ENCODE measurements around the gene CYP4F12. TPM values are rescaled to one million over a fixed set of nuclear protein-coding genes. Genes with fewer than 3 reads are reported as not detected.
"Not testable (repeated sequence)": the region's sequence is repeated elsewhere in the genome, so short reads cannot be mapped to it uniquely, and the experiment has no call there.

CYP4F12 gene
- total RNA-seq, 1 donor from 2014 or later, result not detected

DNA sequence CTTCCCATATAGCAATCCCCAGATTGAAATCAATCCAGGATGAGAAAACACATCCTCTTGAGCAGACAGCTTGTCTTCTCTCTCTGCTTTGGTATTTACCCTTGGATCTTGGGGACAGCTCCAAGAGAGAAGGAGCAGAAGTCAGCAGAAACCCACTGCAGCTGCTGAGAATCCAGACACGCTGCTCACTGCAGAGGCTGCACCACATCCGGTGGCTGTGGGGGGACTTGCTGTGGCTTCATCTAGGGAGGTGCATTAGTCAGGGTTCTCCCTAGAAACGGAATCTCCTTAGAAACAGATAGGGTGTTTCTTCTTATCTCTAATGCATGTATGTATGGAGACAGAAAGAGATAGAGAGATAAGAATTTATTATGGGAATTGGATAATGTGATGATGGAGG lies 2.7 kb downstream of the CYP4F12 start:
- no peak for DNase-seq (ENCODE audit: low read depth, low spot score)
- H3K27ac Mint-ChIP-seq (ENCODE audit: unreplicated experiment), result no peak overlapping the region
- H3K36me3 Mint-ChIP-seq (ENCODE audit: low read depth), result peaks cover 5% of the 10 kb centered on the region
- TF ChIP-seq, protein P1, sequence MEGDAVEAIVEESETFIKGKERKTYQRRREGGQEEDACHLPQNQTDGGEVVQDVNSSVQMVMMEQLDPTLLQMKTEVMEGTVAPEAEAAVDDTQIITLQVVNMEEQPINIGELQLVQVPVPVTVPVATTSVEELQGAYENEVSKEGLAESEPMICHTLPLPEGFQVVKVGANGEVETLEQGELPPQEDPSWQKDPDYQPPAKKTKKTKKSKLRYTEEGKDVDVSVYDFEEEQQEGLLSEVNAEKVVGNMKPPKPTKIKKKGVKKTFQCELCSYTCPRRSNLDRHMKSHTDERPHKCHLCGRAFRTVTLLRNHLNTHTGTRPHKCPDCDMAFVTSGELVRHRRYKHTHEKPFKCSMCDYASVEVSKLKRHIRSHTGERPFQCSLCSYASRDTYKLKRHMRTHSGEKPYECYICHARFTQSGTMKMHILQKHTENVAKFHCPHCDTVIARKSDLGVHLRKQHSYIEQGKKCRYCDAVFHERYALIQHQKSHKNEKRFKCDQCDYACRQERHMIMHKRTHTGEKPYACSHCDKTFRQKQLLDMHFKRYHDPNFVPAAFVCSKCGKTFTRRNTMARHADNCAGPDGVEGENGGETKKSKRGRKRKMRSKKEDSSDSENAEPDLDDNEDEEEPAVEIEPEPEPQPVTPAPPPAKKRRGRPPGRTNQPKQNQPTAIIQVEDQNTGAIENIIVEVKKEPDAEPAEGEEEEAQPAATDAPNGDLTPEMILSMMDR (conservative IDR thresholded peaks at IDR 0.05), result no peak
- H3K27me3 Mint-ChIP-seq (ENCODE audit: low read depth), result no peaks in the 10 kb centered on the region
- peaks cover 20% of the 10 kb centered on the region for H3K9me3 Mint-ChIP-seq
- no peak overlapping the region for H3K4me3 Mint-ChIP-seq
- H3K4me1 Mint-ChIP-seq, result no peaks in the 10 kb centered on the region

- DNase-seq (ENCODE audit: low read depth, low spot score), result no peak
- Mint-ChIP-seq H3K27ac (ENCODE audit: unreplicated experiment) (no peak overlapping the region), H3K27me3 (ENCODE audit: low read depth) (no peaks in the 10 kb centered on the region), H3K4me3 (no peak overlapping the region), H3K9me3 (peaks cover 32% of the 10 kb centered on the region), H3K4me1 (no peaks in the 10 kb centered on the region), H3K36me3 (ENCODE audit: low read depth) (peaks cover 6% of the 10 kb centered on the region)
- TF ChIP-seq, protein P1 (conservative IDR thresholded peaks at IDR 0.05), result no peak
Measured at GRCh38 chr19:15679089-15679488, 6.2 kb downstream of the CYP4F12 start.

- not testable (repeated sequence) for H3K36me3 Mint-ChIP-seq (ENCODE audit: low read depth); H3K27ac Mint-ChIP-seq (ENCODE audit: unreplicated experiment); H3K4me3 Mint-ChIP-seq; H3K27me3 Mint-ChIP-seq (ENCODE audit: low read depth); DNase-seq (ENCODE audit: low read depth, low spot score); H3K4me1 Mint-ChIP-seq
- H3K9me3 Mint-ChIP-seq, result peaks cover 31% of the 10 kb centered on the region
Measured at GRCh38 chr19:15679865-15680264, 7.0 kb downstream of the CYP4F12 start.

GRCh38 chr19:15680478-15681322 lies 7.8 kb downstream of the CYP4F12 start:
- Mint-ChIP-seq H3K9me3 (peaks cover 35% of the 10 kb centered on the region), H3K36me3 (ENCODE audit: low read depth) (peaks cover 6% of the 10 kb centered on the region), H3K27me3 (ENCODE audit: low read depth) (no peaks in the 10 kb centered on the region), H3K4me1 (no peaks in the 10 kb centered on the region), H3K4me3 (no peak overlapping the region), H3K27ac (ENCODE audit: unreplicated experiment) (no peak overlapping the region)
- TF ChIP-seq, protein P1 (conservative IDR thresholded peaks at IDR 0.05), result no peak
- DNase-seq (ENCODE audit: low read depth, low spot score), result no peak

DNA sequence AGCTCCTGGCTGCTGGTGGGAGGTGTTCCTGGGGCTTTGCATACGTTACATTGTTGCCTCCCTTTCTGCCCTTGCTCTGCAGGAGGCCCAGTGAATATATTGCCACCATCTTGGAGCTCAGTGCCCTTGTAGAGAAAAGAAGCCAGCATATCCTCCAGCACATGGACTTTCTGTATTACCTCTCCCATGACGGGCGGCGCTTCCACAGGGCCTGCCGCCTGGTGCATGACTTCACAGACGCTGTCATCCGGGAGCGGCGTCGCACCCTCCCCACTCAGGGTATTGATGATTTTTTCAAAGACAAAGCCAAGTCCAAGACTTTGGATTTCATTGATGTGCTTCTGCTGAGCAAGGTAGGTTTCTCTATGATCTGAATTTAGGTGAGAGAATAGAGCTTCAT lies 10.5 kb downstream of the CYP4F12 start:
- no peak overlapping the region for H3K4me3 Mint-ChIP-seq
- TF ChIP-seq, protein P1 (conservative IDR thresholded peaks at IDR 0.05), result no peak
- H3K9me3 Mint-ChIP-seq, result peaks cover 41% of the 10 kb centered on the region
- no peak overlapping the region for H3K27ac Mint-ChIP-seq (ENCODE audit: unreplicated experiment)
- DNase-seq (ENCODE audit: low read depth, low spot score), result no peak
- H3K4me1 Mint-ChIP-seq, result no peaks in the 10 kb centered on the region
- H3K27me3 Mint-ChIP-seq (ENCODE audit: low read depth), result no peaks in the 10 kb centered on the region
- H3K36me3 Mint-ChIP-seq (ENCODE audit: low read depth), result peaks cover 4% of the 10 kb centered on the region

DNA sequence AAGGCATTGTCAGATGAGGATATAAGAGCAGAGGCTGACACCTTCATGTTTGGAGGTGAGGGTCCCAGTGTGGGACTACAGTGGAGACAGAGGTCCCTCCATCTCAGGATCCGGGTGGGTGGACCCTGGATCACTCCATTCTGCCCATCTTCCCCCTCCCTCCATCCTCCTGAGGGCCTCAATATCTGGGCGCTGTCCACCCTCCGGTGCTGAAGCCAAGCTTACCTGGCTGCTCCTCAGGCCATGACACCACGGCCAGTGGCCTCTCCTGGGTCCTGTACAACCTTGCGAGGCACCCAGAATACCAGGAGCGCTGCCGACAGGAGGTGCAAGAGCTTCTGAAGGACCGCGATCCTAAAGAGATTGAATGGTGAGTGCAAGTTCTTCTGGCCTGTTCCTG lies 11.9 kb downstream of the CYP4F12 start:
- Mint-ChIP-seq H3K27me3 (ENCODE audit: low read depth) (no peaks in the 10 kb centered on the region), H3K36me3 (ENCODE audit: low read depth) (peaks cover 4% of the 10 kb centered on the region), H3K4me1 (no peaks in the 10 kb centered on the region), H3K9me3 (peaks cover 37% of the 10 kb centered on the region), H3K4me3 (no peak overlapping the region), H3K27ac (ENCODE audit: unreplicated experiment) (no peak overlapping the region)
- no peak for DNase-seq (ENCODE audit: low read depth, low spot score)
- TF ChIP-seq, protein P1 (conservative IDR thresholded peaks at IDR 0.05), result no peak

Data from neural crest cell (in vitro differentiated cells).